ENCODE results near the gene CENPT. TPM values are rescaled to one million over a fixed set of nuclear protein-coding genes. Genes with fewer than 3 reads are reported as not detected.

Gene CENPT, protein sequence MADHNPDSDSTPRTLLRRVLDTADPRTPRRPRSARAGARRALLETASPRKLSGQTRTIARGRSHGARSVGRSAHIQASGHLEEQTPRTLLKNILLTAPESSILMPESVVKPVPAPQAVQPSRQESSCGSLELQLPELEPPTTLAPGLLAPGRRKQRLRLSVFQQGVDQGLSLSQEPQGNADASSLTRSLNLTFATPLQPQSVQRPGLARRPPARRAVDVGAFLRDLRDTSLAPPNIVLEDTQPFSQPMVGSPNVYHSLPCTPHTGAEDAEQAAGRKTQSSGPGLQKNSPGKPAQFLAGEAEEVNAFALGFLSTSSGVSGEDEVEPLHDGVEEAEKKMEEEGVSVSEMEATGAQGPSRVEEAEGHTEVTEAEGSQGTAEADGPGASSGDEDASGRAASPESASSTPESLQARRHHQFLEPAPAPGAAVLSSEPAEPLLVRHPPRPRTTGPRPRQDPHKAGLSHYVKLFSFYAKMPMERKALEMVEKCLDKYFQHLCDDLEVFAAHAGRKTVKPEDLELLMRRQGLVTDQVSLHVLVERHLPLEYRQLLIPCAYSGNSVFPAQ
- total RNA-seq, result 19.7 TPM

DNA sequence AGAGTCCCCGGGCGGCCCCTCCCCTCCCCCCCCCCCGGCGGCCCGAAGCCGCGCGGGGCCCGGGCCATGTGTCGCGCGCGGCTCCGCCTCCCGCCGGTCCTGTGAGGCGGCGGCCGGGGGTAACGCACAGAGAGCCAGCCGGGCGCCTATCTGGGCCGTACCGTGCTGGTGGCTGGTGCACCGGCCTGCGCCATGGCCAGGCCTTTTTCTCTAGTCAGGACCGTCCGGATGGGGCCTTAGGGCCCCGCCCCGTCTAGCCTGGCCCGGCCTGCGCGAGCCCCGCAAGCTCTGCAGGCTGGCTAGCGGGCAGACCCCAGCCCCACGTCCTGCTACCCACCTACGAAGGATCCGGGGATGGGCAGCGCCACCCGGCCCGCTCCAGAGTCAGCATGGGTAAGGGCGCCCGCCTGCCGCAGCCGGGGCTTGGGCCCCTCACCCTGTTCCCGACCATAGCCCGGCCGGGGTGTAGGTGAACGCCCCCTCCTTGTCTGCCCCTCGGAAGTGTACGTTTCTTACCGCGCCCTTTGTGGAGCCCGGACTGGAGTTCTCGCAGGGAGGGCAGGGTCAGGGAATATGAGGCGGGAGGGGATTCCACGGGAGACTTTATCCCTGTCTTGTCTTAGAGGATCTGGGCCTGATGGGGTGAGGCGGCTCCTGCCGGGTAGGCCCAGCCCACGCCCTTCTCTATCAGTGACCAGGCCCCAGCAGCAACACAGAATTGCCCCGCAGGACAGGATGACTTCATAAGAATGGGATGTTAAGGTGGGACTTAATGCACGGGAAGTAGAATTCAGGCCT is at the start of gene CENPT:
Gene CENPT (minus strand): TSS at position 630 of the 798 bp plus-strand sequence. CDS start 13,834 bp downstream, outside the sequence.
- DNase-seq, result no peak

DNA sequence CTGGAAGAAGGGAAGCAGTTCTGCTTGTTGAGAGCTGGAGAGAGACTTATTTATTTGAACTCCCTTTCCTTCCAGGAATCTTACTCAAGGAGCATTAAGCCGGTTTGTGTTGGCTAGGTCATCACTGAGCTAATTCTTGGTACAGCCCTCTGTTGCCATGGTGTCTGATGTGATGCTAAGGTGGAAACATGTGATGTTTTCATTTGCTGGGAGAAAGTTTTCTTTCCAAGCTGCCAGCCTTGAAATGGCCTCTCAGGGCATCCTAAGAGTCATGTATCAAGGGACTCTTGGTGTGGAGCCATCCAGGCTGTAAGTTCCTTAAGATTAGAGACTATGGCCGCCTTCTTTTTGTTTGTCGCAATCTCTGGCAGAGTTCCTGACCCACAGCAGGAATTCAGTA is 49.7 kb upstream of the CENPT start:
- no peak for DNase-seq

DNA sequence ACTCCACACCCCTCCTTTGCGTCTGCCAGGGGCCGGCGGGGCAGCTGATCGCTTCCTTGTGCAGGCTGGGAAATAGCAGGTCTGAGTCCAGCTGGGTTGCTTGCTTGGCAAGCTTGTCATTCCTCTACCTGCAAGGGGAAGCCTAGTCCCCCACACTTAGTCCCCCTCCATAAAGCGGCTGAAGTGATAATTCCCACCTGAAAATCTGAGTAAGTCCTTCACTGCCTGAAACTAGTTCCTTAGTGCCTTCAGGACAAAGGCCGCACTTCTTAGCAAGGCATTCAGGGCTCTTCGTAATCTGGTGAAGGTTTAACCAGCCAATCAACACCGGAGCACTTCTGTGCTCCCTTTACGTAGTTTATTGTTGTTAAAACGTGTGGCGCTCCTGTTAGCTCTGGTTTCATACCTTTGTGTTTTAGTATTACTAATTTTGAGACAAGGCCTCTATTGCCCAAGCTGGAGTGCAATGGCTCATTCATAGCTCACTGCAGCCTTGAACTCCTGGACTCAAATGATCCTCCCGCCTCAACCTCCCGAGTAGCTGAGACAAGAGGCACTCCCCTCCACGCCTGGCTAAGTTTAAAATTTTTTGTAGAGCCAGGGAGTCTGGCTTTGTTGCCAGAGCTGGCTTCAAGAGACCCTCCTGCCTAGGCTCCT is 46.4 kb upstream of the CENPT start:
- DNase-seq, result no peak

DNA sequence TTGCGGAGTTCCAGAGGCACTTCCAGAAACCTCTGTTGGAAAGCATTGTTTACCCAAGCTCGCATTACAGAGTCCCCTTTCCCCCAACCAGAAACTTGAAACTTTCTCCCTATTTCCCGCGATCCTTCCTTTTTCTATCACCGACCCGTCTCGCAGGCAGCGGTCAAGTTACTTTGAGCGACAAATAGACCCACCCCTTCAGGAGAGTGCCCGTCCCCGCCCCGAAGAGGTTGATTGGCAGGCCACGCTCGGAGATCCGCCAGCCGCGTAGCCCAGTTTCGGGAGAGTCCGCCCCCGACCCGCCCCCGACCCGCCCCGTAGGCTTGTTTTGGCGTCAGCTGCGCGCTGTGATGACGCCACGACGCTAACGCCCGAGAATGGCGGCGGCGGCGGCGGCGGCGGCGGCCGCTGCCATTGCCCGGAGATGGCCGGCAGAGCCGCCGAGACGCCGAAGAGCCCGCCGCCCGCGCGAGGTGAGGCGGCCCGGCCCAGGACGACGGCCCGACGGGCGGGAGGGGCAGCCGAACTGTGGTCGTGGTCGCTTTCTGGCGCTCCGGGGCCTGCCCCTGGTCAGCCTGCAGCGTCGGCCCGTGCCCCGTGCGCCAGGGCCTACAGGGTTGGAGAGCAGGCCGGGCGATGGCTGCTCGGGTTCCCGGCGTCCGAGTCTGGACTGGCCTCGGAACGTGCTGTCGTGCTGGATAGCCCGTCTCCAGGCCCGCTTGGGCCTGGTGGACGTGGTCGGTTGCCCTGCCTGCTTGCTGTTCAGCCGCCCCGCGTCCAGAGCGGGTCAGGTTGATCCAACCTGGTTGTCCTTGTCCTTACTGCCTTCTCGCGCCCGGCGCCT is 45.6 kb upstream of the CENPT start, which contains the start of gene PSKH1:
Gene PSKH1 (plus strand): TSS at position 356 of the 844 bp plus-strand sequence. CDS start 15,496 bp downstream, outside the sequence.
- peak; percentile 96 for DNase-seq

DNA sequence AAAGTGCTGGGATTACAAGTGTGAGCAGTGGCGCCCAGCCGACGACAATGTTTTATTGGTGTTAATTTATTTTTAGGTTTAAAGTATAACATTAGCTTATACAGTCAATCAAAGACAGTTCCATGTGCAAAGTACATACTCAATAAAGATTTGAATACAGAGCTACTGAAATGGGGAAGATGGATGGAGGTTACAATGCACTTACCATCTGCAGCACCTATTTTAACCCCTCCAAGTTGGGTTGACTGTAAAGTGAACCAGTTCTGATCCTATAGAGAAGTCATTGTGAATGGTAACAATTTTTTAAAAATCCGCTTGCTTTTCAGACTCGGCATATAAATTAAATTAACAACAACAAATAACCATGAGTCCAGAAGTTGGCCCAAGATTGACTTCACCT is 44.9 kb upstream of the CENPT start:
- DNase-seq, result no peak

DNA sequence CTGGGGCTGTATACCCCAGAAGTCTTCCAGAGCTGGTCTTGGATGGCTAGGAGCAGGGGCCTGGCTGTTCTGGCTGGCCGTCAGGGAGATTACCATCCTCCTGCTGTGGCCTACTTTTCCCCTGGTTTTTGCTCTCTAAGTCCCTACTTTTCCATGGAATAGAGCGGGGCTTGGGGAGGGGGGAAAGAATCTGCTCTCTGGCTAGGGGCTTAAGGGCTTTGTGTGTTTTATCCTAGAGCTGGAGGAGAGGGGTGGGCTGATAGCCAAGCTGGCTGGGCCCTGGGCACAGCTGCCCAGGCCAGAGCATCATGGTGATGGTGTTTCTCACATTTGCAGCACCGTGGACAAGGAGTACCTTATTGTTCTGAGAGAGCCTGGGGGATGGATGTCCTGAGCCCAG is 40.8 kb upstream of the CENPT start:
- no peak for DNase-seq

DNA sequence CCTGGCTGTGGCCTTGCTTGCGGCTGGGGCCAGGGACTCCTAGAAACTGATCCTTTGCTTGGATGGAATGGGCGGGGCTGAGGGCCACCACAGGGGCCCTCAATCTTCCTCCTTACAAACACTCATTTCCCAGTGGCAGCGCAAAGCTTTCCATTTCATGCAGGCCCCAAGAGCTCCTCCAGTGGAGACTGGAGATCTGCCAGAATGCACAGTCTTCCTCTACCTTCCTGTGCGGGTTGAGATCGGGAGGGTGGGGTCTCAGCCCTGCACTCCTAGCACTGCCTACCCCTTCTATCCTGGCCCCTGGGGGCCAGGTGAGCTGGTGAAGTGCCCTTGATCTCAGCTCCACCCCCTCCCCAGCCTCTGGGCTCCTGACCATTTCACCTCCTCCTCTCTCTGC is 38.9 kb upstream of the CENPT start:
- no peak for DNase-seq

DNA sequence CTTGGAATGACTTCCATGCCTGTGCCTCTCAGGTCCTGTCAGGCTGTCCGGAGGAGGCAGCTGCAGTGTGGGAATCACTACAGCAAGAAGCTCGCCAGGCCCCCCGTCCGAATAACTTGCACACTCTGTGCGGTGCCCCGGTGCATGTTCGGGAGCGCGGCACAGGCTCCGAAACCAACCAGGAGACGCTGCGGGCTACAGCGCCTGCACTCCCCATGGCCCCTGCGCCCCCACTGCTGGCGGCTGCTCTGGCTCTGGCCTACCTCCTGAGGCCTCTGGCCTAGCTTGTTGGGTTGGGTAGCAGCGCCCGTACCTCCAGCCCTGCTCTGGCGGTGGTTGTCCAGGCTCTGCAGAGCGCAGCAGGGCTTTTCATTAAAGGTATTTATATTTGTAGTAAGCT is 38.5 kb upstream of the CENPT start:
- no peak for DNase-seq

DNA sequence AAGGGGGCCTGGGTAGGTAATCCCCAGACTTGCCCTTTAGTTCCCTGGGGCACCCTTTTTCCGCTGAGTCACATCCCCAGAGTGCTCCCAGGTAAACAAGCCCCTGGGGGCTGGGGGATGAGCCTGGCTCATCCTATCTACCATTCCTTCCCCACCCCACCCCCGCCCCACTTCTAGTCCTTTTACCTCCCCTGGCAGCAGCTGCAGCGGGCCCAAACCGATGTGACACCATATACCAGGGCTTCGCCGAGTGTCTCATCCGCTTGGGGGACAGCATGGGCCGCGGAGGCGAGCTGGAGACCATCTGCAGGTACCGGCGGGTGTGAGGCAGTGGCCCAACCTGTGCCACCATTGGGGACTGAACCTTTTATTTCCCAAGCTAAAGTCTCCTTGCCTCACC is 38.1 kb upstream of the CENPT start:
- no peak for DNase-seq

DNA sequence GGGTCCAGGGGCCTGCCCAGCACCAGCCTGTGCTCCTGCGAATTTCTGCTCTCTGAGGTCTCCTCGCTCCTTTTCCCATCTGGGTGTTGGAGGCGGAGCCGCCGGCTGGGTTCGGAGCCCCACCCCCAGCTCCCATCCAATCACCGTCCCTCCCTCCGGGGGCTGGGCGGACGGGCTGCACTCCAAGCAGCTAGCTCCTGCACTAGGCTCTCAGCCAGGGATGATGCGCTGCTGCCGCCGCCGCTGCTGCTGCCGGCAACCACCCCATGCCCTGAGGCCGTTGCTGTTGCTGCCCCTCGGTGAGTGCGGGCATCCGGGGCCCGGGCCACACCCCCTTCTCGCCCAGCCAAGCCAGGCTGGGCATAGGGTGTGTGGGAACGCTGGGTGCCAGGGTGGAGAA is 37.2 kb upstream of the CENPT start, which contains the start of gene NRN1L:
Gene NRN1L (plus strand): TSS at position 202 of the 400 bp plus-strand sequence. CDS start 19 bp downstream, at position 221.
- peak; percentile 90 for DNase-seq

DNA sequence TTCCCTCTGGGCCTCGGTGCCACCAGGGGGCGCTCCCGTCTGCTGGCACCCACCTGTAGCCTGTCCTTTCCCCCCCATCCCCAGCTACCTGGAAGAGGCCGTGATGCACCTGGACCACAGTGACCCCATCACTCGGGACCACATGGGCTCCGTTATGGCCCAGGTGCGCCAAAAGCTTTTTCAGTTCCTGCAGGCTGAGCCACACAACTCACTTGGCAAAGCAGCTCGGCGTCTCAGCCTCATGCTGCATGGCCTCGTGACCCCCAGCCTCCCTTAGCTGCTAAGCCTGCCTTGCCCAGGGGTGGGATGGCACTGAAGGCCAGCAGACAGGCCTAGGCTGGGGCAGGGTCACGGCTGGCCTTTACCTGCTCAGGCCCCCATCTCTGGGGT is 36.4 kb upstream of the CENPT start:
- no peak for DNase-seq

DNA sequence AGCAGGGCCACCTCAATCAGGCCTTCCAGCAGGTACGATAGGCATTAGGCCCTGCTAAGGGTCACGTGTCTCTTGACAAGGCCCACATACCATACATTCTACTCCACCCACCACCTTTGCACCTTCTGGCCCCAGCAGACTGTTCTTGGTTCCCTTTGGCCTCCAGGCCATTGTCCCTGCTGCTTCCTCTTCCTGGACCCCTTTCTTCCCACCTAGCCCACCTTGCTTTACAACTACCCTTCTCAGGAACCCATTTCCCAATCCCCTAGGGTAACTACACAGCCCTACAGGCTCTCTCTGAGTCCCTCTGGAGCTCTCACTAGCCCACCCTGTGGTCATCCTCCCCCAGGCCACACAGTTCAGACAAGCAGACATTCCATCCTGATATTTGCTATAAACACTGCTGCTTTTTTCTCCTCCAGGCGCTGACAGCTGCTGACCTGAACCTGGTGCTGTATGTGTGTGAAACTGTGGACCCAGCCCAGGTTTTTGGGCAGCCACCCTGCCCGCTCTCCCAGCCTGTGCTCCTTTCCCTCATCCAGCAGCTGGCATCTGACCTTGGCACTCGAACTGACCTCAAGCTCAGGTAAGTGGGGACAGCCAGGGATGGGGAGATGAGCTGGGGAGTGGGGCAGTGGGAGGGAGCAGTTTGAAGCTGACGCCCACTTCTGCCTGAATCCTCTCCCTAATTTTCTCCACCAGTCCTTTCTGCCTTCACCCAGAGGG is 35.8 kb upstream of the CENPT start:
- no peak for DNase-seq

DNA sequence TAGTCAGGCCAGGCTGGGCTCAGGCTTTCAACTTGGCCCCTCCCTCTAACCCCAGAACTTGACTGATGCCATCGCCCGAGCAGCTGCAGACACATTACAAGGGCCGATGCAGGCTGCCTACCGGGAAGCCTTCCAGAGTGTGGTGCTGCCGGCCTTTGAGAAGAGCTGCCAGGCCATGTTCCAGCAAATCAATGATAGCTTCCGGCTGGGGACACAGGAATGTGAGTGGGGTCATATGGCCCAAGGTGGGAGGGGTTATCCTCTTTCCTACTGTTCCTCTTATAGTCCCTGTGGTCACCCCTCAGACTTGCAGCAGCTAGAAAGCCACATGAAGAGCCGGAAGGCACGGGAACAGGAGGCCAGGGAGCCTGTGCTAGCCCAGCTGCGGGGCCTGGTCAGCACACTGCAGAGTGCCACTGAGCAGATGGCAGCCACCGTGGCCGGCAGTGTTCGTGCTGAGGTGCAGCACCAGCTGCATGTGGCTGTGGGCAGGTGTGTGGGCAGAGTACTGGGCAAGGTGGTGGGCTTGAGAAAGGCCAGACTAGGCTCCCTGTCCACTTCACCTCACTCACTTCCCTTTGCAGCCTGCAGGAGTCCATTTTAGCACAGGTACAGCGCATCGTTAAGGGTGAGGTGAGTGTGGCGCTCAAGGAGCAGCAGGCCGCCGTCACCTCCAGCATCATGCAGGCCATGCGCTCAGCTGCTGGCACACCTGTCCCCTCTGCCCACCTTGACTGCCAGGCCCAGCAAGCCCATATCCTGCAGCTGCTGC is 35.1 kb upstream of the CENPT start:
- peak; percentile 69 for DNase-seq

DNA sequence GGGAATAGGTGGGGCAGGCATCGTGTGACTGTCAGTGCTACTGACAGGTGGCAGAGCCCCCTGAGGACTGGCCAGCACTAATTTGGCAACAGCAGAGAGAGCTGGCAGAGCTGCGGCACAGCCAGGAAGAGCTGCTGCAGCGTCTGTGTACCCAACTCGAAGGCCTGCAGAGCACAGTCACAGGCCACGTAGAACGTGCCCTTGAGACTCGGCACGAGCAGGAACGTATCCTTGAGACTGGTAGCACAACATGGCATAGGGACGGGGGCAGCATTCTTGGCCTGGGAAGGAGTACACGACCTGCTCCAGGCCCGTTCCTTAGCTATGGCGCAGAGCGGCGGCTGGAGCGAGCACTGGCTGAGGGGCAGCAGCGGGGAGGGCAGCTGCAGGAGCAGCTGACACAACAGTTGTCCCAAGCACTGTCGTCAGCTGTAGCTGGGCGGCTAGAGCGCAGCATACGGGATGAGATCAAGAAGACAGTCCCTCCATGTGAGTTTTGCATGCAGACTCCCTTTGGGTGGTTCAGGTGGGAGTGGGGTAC is 34.2 kb upstream of the CENPT start:
- no peak for DNase-seq

DNA sequence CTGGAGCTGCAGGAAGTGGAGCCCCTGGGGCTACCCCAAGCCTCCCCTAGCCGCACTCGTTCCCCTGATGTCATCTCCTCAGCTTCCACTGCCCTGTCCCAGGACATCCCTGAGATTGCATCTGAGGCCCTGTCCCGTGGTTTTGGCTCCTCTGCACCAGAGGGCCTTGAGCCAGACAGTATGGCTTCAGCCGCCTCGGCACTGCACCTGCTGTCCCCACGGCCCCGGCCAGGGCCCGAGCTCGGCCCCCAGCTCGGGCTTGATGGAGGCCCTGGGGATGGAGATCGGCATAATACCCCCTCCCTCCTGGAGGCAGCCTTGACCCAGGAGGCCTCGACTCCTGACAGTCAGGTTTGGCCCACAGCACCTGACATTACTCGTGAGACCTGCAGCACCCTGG is 33.1 kb upstream of the CENPT start:
- DNase-seq, result no peak

DNA sequence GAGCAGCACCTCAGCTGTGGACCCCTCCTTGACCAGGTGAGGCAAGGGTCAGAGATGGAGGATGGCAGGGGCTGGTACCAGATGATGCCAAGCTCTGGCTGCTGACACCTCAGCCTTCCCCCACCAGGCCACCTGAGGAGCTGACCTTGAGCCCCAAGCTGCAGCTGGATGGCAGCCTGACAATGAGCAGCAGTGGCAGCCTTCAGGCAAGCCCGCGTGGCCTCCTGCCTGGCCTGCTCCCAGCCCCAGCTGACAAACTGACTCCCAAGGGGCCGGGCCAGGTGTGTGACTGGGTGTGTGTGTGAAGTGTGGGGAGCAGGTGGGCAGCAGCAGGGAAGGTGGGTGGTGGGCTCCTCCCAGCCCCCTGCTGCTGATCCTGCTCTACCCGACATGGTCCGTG is 32.4 kb upstream of the CENPT start:
- no peak for DNase-seq

DNA sequence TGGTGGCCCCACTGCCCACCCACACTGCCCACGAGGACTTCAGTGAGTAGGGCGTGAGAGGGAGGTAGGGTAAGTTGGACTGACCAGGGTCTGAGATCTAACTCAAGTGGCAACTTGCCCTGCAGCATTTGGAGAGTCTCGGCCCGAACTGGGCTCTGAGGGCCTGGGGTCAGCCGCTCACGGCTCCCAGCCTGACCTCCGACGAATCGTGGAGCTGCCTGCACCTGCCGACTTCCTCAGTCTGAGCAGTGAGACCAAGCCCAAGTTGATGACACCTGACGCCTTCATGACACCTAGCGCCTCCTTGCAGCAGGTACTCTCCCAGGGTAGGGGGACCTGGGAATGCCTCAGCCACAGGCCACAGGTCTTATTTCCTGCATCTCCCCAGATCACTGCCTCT is 32.0 kb upstream of the CENPT start:
- no peak for DNase-seq

DNA sequence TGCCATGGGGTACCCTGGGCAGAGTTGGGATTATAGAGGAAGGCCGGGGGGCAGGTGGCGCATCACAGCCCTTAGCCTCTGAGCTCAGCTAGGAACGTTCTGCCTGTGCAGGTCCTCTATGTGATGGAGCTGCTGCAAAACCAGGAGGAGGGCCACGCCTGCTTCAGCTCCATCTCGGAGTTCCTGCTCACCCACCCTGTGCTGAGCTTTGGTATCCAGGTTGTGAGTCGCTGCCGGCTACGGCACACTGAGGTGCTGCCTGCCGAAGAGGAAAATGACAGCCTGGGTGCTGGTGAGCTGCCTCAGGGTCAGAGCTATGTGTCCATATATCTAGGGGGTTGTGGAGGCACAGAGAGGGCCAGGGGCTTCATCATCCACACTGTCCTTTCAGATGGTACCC is 31.4 kb upstream of the CENPT start:
- DNase-seq, result no peak

DNA sequence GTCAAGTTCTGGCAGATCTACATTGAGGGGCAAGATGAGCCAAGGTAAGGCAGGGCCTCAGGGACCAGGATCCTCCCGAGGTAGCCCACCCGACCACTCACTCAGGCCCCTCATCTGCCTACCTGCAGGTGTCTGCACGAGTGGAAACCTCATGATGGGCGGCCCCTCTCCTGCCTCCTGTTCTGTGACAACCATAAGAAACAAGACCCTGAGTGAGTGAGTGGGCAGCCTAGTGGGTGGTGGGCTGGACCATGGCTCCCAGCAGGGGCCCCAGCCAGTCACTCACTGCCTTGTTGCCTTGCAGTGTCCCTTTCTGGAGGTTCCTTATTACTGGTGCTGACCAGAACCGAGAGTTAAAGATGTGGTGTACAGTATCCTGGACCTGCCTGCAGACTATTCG is 30.7 kb upstream of the CENPT start:
- no peak for DNase-seq

DNA sequence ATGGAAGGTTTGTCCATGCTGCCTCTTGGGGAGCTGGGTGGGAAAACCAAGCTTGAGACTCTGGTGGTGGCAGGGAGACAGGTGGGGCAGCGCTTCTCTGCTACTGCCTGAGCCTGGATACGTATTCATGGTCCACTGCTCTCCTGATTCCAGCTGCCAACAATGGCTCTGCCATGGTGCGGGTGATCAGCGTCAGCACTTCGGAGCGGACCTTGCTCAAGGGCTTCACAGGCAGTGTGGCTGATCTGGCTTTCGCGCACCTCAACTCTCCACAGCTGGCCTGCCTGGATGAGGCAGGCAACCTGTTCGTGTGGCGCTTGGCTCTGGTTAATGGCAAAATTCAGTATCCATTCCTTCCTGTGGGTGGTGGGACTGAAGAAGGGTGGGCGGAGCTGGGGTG is 29.6 kb upstream of the CENPT start:
- no peak for DNase-seq
